K562 (cell line): ENCODE results near the gene UBR4. TPM values are rescaled to one million over a fixed set of nuclear protein-coding genes. Genes with fewer than 3 reads are reported as not detected.

Experiments
- CBFA2T2 ChIP-seq: fragments of 450-650 bp; conservative IDR thresholded peaks from 2 replicates; pipeline ENCODE4 v1.6.1; 2017; ENCODE audit warnings: mild to moderate bottlenecking
- CREM ChIP-seq: IDR thresholded peaks from 2 replicates; pipeline ENCODE4 v1.6.1; 2014; ENCODE audit warnings: antibody characterized with exemption, low read depth
- DPF2 ChIP-seq: fragments of 450-650 bp; IDR thresholded peaks from 2 replicates; pipeline ENCODE4 v1.6.1; 2016
- E2F3 ChIP-seq: fragments of 250-450 bp; sonication (Bioruptor Pico); IDR thresholded peaks from 2 replicates; pipeline ENCODE4 v1.4.0; 2020; ENCODE audit warnings: mild to moderate bottlenecking
- ELF1 ChIP-seq: fragments of 200-800 bp; sonication (Bioruptor generic); IDR thresholded peaks from 2 replicates; pipeline ENCODE4 v1.6.1; 2016; ENCODE audit warnings: missing genetic modification characterization, missing compliant biosample characterization
- ETS2 ChIP-seq: IDR thresholded peaks from 2 replicates; pipeline ENCODE4 v1.6.1; 2016; ENCODE audit warnings: borderline replicate concordance, missing genetic modification characterization, mild to moderate bottlenecking, moderate library complexity, missing compliant biosample characterization; ENCODE audit not compliant: poor library complexity, severe bottlenecking
- KDM4B ChIP-seq, 2 experiments: fragments of 450-650 bp in 1 of 2; sonication (generic) in 1 of 2; IDR thresholded peaks; 2 replicates each; pipeline ENCODE4 v1.6.1; 2016 to 2017; ENCODE audit warnings: borderline replicate concordance in 2 of 2, antibody characterized with exemption in 1 of 2, low read depth in 1 of 2, mild to moderate bottlenecking in 1 of 2
- KHSRP ChIP-seq: fragments of 450-650 bp; IDR thresholded peaks from 2 replicates; pipeline ENCODE4 v1.6.1; 2017
- KLF6 ChIP-seq: fragments of 250-450 bp; sonication (Bioruptor Pico); IDR thresholded peaks from 2 replicates; pipeline ENCODE4 v1.4.0; 2020; ENCODE audit warnings: mild to moderate bottlenecking, moderate library complexity, borderline replicate concordance
- MAFF ChIP-seq: IDR thresholded peaks from 2 replicates; pipeline ENCODE4 v1.6.1; 2012; ENCODE audit warnings: low read length, improper control_type of control experiment
- MXD1 ChIP-seq: fragments of 250-450 bp; sonication (Bioruptor Pico); IDR thresholded peaks from 2 replicates; pipeline ENCODE4 v1.8.0; 2021; ENCODE audit warnings: borderline replicate concordance, mild to moderate bottlenecking, moderate library complexity; ENCODE audit not compliant: poor library complexity, severe bottlenecking
- NCOA2 ChIP-seq, 2 experiments: fragments of 450-650 bp; IDR thresholded peaks; 2 replicates each; pipeline ENCODE4 v1.6.1; 2018; ENCODE audit warnings: mild to moderate bottlenecking in 2 of 2, moderate library complexity in 1 of 2; ENCODE audit not compliant: partially characterized antibody in 2 of 2
- PYGO2 ChIP-seq: fragments of 450-650 bp; IDR thresholded peaks from 2 replicates; pipeline ENCODE4 v1.6.1; 2016; ENCODE audit warnings: mild to moderate bottlenecking, missing genetic modification characterization, moderate library complexity, missing compliant biosample characterization
- TCF7L2 ChIP-seq: fragments of 150-350 bp; IDR thresholded peaks from 2 replicates; pipeline ENCODE4 v1.6.1; 2016; ENCODE audit warnings: low read depth, mild to moderate bottlenecking, low read length, moderate library complexity
- THRAP3 ChIP-seq: fragments of 450-650 bp; IDR thresholded peaks from 2 replicates; pipeline ENCODE4 v1.6.1; 2016; ENCODE audit warnings: mild to moderate bottlenecking, inconsistent platforms, borderline replicate concordance
- ZKSCAN1 ChIP-seq: fragments of 150-350 bp; IDR thresholded peaks from 2 replicates; pipeline ENCODE4 v1.6.1; 2016; ENCODE audit warnings: low read depth, low read length
- ZKSCAN3 ChIP-seq: fragments of 250-450 bp; sonication (Bioruptor Pico); IDR thresholded peaks from 2 replicates; pipeline ENCODE4 v1.4.0; 2020
- ZNF583 ChIP-seq: fragments of 250-450 bp; sonication (Bioruptor Pico); IDR thresholded peaks from 2 replicates; pipeline ENCODE4 v1.4.0; 2020
- ZNF584 ChIP-seq: fragments of 200-800 bp; sonication (Bioruptor generic); IDR thresholded peaks from 2 replicates; pipeline ENCODE4 v1.6.1; 2016; ENCODE audit warnings: low read depth, mild to moderate bottlenecking, missing genetic modification characterization, missing compliant biosample characterization
- ZNF740 ChIP-seq, 3 experiments: fragments of 200-800 bp in 1 of 3; sonication (Bioruptor generic) in 1 of 3; sonication (generic) in 1 of 3; formaldehyde crosslinking in 1 of 3; IDR thresholded peaks; 2 replicates each; pipeline versions ENCODE4 v1.6.1 to v1.8.0; 2016 to 2022; ENCODE audit warnings: mild to moderate bottlenecking in 2 of 3, missing compliant biosample characterization in 2 of 3, missing genetic modification characterization in 2 of 3, missing genetic modification reagents in 1 of 3
- ZSCAN32 ChIP-seq: fragments of 450-650 bp; formaldehyde crosslinking; IDR thresholded peaks from 2 replicates; pipeline ENCODE4 v1.4.0; 2020; ENCODE audit warnings: mild to moderate bottlenecking, moderate library complexity
- polyA plus RNA-seq, 8 experiments: library from polyadenylated mRNA; depleted of rRNA in 4 of 8; stranded (reverse) in 5 of 8; unstranded in 3 of 8; fragments of >200 nt; fragmentation: Nextera tagmentation in 2 of 8; fragmentation: Illumina TruSeq in 1 of 8; extraction: Ambion mirVana in 2 of 8; extraction: Trizol in 1 of 8; gene quantifications; 2 replicates each; pipeline versions ENCODE4 v1.2.1 to v1.2.3, GENCODE V29; 2011 to 2014; ENCODE audit warnings: inconsistent platforms in 1 of 8, missing spikeins in 1 of 8
- total RNA-seq, 7 experiments: library from RNA; depleted of rRNA in 6 of 7; stranded (reverse); fragments of >200 nt in 6 of 7; fragmentation: Illumina TruSeq in 2 of 7; extraction: Trizol in 2 of 7; gene quantifications; 2 replicates each; pipeline versions ENCODE4 v1.2.1 to v1.2.3, GENCODE V29; 2011 to 2021; ENCODE audit warnings: low replicate concordance in 1 of 7
- TF ChIP-seq, protein P1 (sequence below): fragments of 250-450 bp; sonication (Bioruptor Pico); IDR thresholded peaks from 2 replicates; pipeline ENCODE4 v1.8.0; 2022; ENCODE audit warnings: inconsistent platforms, mild to moderate bottlenecking, moderate library complexity, borderline replicate concordance
- TF ChIP-seq, protein P2 (sequence below): fragments of 450-650 bp; IDR thresholded peaks from 2 replicates; pipeline ENCODE4 v1.6.1; 2018; ENCODE audit warnings: mild to moderate bottlenecking, low read depth; ENCODE audit not compliant: partially characterized antibody

The UBR4 gene
- total and polyA plus RNA-seq, 9 of the 15 experiments (the other 6 are each of a cell fraction or from before 2014, with no cell fraction given): 55.4 to 277 (median 123) TPM

GRCh38 chr1:19081218-19081893 lies 128.7 kb downstream of the UBR4 start (continued):
- no peak for TF ChIP-seq ZKSCAN1
- TF ChIP-seq CBFA2T2: no peak
- TF ChIP-seq, protein P1, sequence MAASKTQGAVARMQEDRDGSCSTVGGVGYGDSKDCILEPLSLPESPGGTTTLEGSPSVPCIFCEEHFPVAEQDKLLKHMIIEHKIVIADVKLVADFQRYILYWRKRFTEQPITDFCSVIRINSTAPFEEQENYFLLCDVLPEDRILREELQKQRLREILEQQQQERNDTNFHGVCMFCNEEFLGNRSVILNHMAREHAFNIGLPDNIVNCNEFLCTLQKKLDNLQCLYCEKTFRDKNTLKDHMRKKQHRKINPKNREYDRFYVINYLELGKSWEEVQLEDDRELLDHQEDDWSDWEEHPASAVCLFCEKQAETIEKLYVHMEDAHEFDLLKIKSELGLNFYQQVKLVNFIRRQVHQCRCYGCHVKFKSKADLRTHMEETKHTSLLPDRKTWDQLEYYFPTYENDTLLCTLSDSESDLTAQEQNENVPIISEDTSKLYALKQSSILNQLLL: no peak
- TF ChIP-seq ZKSCAN3 (CRISPR knock-in tag): no peak
- TF ChIP-seq E2F3 (CRISPR knock-in tag): peak; percentile 62; the same call in 1 of the 2 replicates
- no peak for TF ChIP-seq ZNF740 (CRISPR knock-in tag; IDR thresholded peaks at IDR 0.05)
- no peak for TF ChIP-seq ZNF740 (tag; IDR thresholded peaks at IDR 0.05)
- TF ChIP-seq ZNF583 (CRISPR knock-in tag): no peak; the same call in 1 of the 2 replicates
- TF ChIP-seq PYGO2: no peak
- no peak for TF ChIP-seq ZSCAN32 (CRISPR knock-in tag)
- TF ChIP-seq, protein P2, sequence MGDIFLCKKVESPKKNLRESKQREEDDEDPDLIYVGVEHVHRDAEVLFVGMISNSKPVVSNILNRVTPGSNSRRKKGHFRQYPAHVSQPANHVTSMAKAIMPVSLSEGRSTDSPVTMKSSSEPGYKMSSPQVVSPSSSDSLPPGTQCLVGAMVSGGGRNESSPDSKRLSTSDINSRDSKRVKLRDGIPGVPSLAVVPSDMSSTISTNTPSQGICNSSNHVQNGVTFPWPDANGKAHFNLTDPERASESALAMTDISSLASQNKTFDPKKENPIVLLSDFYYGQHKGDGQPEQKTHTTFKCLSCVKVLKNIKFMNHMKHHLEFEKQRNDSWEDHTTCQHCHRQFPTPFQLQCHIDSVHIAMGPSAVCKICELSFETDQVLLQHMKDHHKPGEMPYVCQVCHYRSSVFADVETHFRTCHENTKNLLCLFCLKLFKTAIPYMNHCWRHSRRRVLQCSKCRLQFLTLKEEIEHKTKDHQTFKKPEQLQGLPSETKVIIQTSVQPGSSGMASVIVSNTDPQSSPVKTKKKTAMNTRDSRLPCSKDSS: no peak
- TF ChIP-seq KDM4B (IDR thresholded peaks at IDR 0.05; ENCODE audit: borderline replicate concordance in 2 of 2, low read depth in 1 of 2): 0 out of 4 replicates have a peak, but pooled peaks of 1 of the 2 experiments have one; percentile 20
- TF ChIP-seq ZNF584: 0 out of 2 replicates have a peak, but pooled peaks have one; percentile 59
- no peak for TF ChIP-seq TCF7L2
- TF ChIP-seq THRAP3: no peak; the same call in 1 of the 2 replicates
- no peak for TF ChIP-seq NCOA2 (IDR thresholded peaks at IDR 0.05; ENCODE audit: partially characterized antibody in 2 of 2)
- no peak for TF ChIP-seq MXD1 (CRISPR knock-in tag)
- TF ChIP-seq KLF6 (CRISPR knock-in tag): peak; percentile 58; the same call in 1 of the 2 replicates
- no peak for TF ChIP-seq KHSRP
- TF ChIP-seq ELF1 (tag): peak; percentile 54
- peak; percentile 69 for TF ChIP-seq CREM
- peak; percentile 90 for TF ChIP-seq DPF2
- TF ChIP-seq MAFF: peak; percentile 61; the same call in 1 of the 2 replicates
- no peak for TF ChIP-seq ETS2 (tag)
